GM12878 (cell line): ENCODE measurements around the gene TLX2. TPM values are rescaled to one million over a fixed set of nuclear protein-coding genes. Genes with fewer than 3 reads are reported as not detected.

ENCODE experiments used
- ATAC-seq: fragments of 200-7000 bp; cut with Tn5 transposase; 3 replicates; pipeline ENCODE4 v1.9.1; 2020; ENCODE audit warnings: mild to moderate bottlenecking, moderate library complexity
- BruUV-seq: library from RNA; stranded (reverse); fragments of 400-500 nt; replicated peaks from 2 replicates; lab custom pipeline; 2021; lab: Mats Ljungman, UMichigan
- CTCF ChIA-PET: fragments of 300-600 bp; sonication (Branson Sonifier 250); formaldehyde crosslinking; extraction: SDS; loops from one replicate; lab custom pipeline; 2021; ENCODE audit warnings: inconsistent platforms; lab: Yijun Ruan, JAX
- POLR2A ChIA-PET: fragments of 350-600 bp; formaldehyde crosslinking; extraction: SDS; loops from one replicate; lab custom pipeline; 2021; ENCODE audit warnings: inconsistent platforms; lab: Charles Lee
- RAD21 ChIA-PET: fragments of 300-600 bp; sonication (Branson Sonifier 250); formaldehyde crosslinking; loops from one replicate; lab custom pipeline; 2023; ENCODE audit warnings: antibody characterized with exemption; ENCODE audit not compliant: unreplicated experiment; lab: Charles Lee
- SMC1A ChIA-PET: fragments of 300-600 bp; sonication (Branson Sonifier 250); formaldehyde crosslinking; loops from one replicate; lab custom pipeline; 2023; ENCODE audit not compliant: unreplicated experiment, uncharacterized antibody; lab: Charles Lee
- DNase-seq: peaks from one replicate; pipeline ENCODE4 v3.0.0-alpha.2; 2011; ENCODE audit warnings: low read depth, low spot score
- FAIRE-seq: peaks from 3 replicates; lab custom pipeline; 2011; peaks lifted over from hg19 to GRCh38; lab: Jason Lieb, UNC
- H2AFZ ChIP-seq: 2 replicates; pipeline ENCODE4 v1.6.0; 2011; ENCODE audit warnings: low read depth, low read length, control low read depth; ENCODE audit not compliant: control insufficient read depth
- H3K27ac ChIP-seq: 2 replicates; pipeline ENCODE4 v1.5.1; 2011; ENCODE audit warnings: control low read depth; ENCODE audit not compliant: control insufficient read depth, insufficient read depth
- H3K27me3 ChIP-seq, 2 experiments: replicated peaks in 1 of 2; 2 replicates each; pipeline versions ENCODE4 v1.6.0 to v1.6.1; 2011; ENCODE audit warnings: low read length in 1 of 2; ENCODE audit not compliant: control insufficient read depth in 2 of 2, insufficient read depth in 2 of 2
- H3K36me3 ChIP-seq, 2 experiments: 2 replicates each; pipeline ENCODE4 v1.5.1; 2011; ENCODE audit warnings: low read length in 1 of 2; ENCODE audit not compliant: control insufficient read depth in 2 of 2, insufficient read depth in 2 of 2
- H3K4me1 ChIP-seq: 2 replicates; pipeline ENCODE4 v1.6.1; 2011; ENCODE audit warnings: mild to moderate bottlenecking, low read length, moderate library complexity, mixed read lengths; ENCODE audit not compliant: control insufficient read depth, insufficient read depth
- H3K4me2 ChIP-seq: 2 replicates; pipeline ENCODE4 v1.6.0; 2011; ENCODE audit warnings: control low read depth; ENCODE audit not compliant: control insufficient read depth, insufficient read depth
- H3K4me3 ChIP-seq: fragments of 200-600 bp; sonication (generic); 2 replicates; pipeline ENCODE4 v1.5.1; 2016
- H3K79me2 ChIP-seq: 2 replicates; pipeline ENCODE4 v1.6.0; 2011; ENCODE audit warnings: low read length; ENCODE audit not compliant: control insufficient read depth, insufficient read depth
- H3K9ac ChIP-seq: 2 replicates; pipeline ENCODE4 v1.8.0; 2011; ENCODE audit warnings: low read length, control low read depth, mixed read lengths; ENCODE audit not compliant: control insufficient read depth, insufficient read depth
- H3K9me3 ChIP-seq: replicated peaks from 3 replicates; pipeline ENCODE4 v1.5.1; 2011; ENCODE audit warnings: mild to moderate bottlenecking, low read length; ENCODE audit not compliant: control insufficient read depth, insufficient read depth
- H4K20me1 ChIP-seq: 2 replicates; pipeline ENCODE4 v1.6.0; 2011; ENCODE audit not compliant: control insufficient read depth, insufficient read depth
- CREM ChIP-seq: IDR thresholded peaks from 2 replicates; pipeline ENCODE4 v1.6.1; 2014; ENCODE audit warnings: antibody characterized with exemption, low read depth
- NR2F1 ChIP-seq: fragments of 450-650 bp; conservative IDR thresholded peaks from 2 replicates; pipeline ENCODE4 v1.6.1; 2017; ENCODE audit warnings: mild to moderate bottlenecking
- POLR2A ChIP-seq: IDR thresholded peaks from 2 replicates; pipeline ENCODE4 v1.6.1; 2011; ENCODE audit warnings: low read depth, mild to moderate bottlenecking, low read length
- ZNF384 ChIP-seq: IDR thresholded peaks from 2 replicates; pipeline ENCODE4 v1.6.1; 2012; ENCODE audit warnings: low read depth, mild to moderate bottlenecking, low read length, improper control_type of control experiment, borderline replicate concordance
- WGBS: methylation state at CpG from one replicate; pipeline ENCODE4 v1.1.6; 2016; ENCODE audit warnings: low lambda C conversion rate; ENCODE audit not compliant: insufficient replicate concordance, insufficient coverage; ENCODE audit errors: missing lambda C conversion rate; 5-methylcytosine and 5-hydroxymethylcytosine counted together
- in situ Hi-C: fragments of 300-500 bp; cut with MboI; formaldehyde crosslinking; loops from 9 replicates; pipeline ENCODE4 v1.14.3; 2018; ENCODE audit warnings: mixed read lengths
- intact Hi-C: fragments of 100-400 bp; cut with micrococcal nuclease; formaldehyde crosslinking; loops from one replicate; pipeline ENCODE4 v1.14.2; 2022; ENCODE audit not compliant: unreplicated experiment
- polyA plus RNA-seq, 11 experiments: library from polyadenylated mRNA; depleted of rRNA in 4 of 11; unstranded in 6 of 11; stranded (reverse) in 5 of 11; fragments of >200 nt; fragmentation: Nextera tagmentation in 4 of 11; fragmentation: Illumina TruSeq in 1 of 11; extraction: Ambion mirVana in 4 of 11; extraction: Trizol in 1 of 11; gene quantifications; 1 replicate in 1 of 11; 2 replicates in 10 of 11; pipeline versions ENCODE4 v1.2.1 to v1.2.3, GENCODE V29; 2011 to 2016; ENCODE audit warnings: inconsistent platforms in 2 of 11, missing spikeins in 2 of 11, low read depth in 1 of 11
- total RNA-seq, 4 experiments: library from RNA; depleted of rRNA in 3 of 4; stranded (reverse); fragments of >200 nt in 3 of 4; fragmentation: Illumina TruSeq in 1 of 4; extraction: Trizol in 1 of 4; gene quantifications; 2 replicates each; pipeline versions ENCODE4 v1.2.1 to v1.2.3, GENCODE V29; 2013 to 2021
- TF ChIP-seq, protein P1 (sequence below): IDR thresholded peaks from 2 replicates; pipeline ENCODE4 v1.6.1; 2011; ENCODE audit warnings: borderline replicate concordance, low read depth, mild to moderate bottlenecking, moderate library complexity, low read length; ENCODE audit not compliant: insufficient read depth, poor library complexity, severe bottlenecking
- TF ChIP-seq, protein P2 (sequence below): fragments of 450-650 bp; IDR thresholded peaks from 2 replicates; pipeline ENCODE4 v1.6.1; 2017; ENCODE audit warnings: low read depth, mild to moderate bottlenecking, moderate library complexity

Gene TLX2
- total and polyA plus RNA-seq, 10 of the 15 experiments (the other 5 are each of a cell fraction or from before 2014, with no cell fraction given): 0.06 to 5.5 (median 3.6) TPM; not detected in 1

GRCh38 chr2:74496997-74497776 lies 17.1 kb upstream of the TLX2 start:
- ChIA-PET SMC1A (no interaction called here), RAD21 (no interaction called here), CTCF (interaction anchor here (13.9 to 19.4 kb wide), 2 partner anchors 89 to 91 kb away, joined by 231 to 280 read pairs; no protein-coding TSS in a partner anchor), POLR2A (no interaction called here)
- in situ Hi-C loops: no loop called here
- no peaks in the 10 kb centered on the region for H3K79me2 ChIP-seq
- ATAC-seq (no peak), FAIRE-seq (no peak), DNase-seq (no peak)
- no peaks in the 10 kb centered on the region for H4K20me1 ChIP-seq
- H3K4me1 ChIP-seq: peaks cover 6% of the 10 kb centered on the region; the same call in 1 of the 2 replicates
- intact Hi-C loops: no loop called here
- no peak overlapping the region for H3K27ac ChIP-seq
- H3K36me3 ChIP-seq: peaks cover 4 to 6% of the 10 kb centered on the region in 2 experiments; a peak in 3 of 4 replicates
- TF ChIP-seq, protein P1, sequence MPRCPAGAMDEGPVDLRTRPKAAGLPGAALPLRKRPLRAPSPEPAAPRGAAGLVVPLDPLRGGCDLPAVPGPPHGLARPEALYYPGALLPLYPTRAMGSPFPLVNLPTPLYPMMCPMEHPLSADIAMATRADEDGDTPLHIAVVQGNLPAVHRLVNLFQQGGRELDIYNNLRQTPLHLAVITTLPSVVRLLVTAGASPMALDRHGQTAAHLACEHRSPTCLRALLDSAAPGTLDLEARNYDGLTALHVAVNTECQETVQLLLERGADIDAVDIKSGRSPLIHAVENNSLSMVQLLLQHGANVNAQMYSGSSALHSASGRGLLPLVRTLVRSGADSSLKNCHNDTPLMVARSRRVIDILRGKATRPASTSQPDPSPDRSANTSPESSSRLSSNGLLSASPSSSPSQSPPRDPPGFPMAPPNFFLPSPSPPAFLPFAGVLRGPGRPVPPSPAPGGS: peak; percentile 60
- no peak for TF ChIP-seq ZNF384
- no peak for TF ChIP-seq NR2F1
- no peak for TF ChIP-seq CREM
- TF ChIP-seq POLR2A: 0 out of 2 replicates have a peak, but pooled peaks have one; percentile 37
- TF ChIP-seq, protein P2, sequence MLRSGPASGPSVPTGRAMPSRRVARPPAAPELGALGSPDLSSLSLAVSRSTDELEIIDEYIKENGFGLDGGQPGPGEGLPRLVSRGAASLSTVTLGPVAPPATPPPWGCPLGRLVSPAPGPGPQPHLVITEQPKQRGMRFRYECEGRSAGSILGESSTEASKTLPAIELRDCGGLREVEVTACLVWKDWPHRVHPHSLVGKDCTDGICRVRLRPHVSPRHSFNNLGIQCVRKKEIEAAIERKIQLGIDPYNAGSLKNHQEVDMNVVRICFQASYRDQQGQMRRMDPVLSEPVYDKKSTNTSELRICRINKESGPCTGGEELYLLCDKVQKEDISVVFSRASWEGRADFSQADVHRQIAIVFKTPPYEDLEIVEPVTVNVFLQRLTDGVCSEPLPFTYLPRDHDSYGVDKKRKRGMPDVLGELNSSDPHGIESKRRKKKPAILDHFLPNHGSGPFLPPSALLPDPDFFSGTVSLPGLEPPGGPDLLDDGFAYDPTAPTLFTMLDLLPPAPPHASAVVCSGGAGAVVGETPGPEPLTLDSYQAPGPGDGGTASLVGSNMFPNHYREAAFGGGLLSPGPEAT: no peak
- H2AFZ ChIP-seq: no peak overlapping the region
- no peaks in the 10 kb centered on the region for H3K9me3 ChIP-seq
- H3K9ac ChIP-seq: no peak overlapping the region
- peaks cover 14 to 25% of the 10 kb centered on the region in 2 experiments; a peak in 3 of 4 replicates for H3K27me3 ChIP-seq
- WGBS: 90% methylated on average over 19 of the region's 19 CpGs
- no peak overlapping the region for H3K4me3 ChIP-seq
- no TSS peak for BruUV-seq
- peak overlapping the region; percentile 46 for H3K4me2 ChIP-seq
